ENCODE results near the gene SLC39A7.

The SLC39A7 gene

DNA sequence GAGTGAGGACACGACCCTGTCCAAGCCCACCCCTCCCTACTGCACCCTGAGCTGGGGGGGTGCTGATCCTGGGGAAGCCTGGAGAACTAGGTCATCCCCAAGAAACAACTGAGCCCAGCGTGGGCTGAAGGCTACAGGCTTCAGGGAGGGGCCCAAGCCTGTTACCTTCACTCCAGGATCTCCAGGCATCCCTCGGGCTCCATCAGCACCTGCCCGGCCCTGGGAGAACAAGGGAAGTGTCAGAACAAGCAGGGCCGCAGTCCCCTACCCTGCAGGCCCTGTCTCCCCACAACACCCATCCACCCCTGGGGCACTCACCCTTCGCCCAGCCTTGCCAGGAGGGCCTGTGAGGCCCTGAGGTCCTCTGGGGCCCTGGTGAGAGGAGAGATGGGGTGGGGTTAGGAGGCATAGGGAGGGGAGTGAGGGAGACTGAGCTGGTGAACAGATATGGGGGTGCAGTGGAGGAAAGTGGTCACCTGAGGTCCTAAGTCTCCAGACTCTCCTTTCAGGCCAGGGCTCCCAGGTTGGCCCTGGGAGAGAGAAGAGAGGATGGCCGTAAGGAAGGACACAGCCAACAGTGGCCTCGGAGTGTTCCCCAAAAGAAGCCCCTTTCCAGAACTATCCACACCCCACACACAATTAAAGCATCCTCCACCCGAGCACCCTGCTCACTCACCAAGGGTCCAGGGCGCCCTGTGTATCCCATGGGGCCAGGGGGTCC lies 21.8 kb upstream of the SLC39A7 start:
- H2AFZ ChIP-seq (ENCODE audit: low read length), result no peak overlapping the region
- H3K27me3 ChIP-seq (ENCODE audit: insufficient read depth, low read length, poor library complexity, severe bottlenecking), result peaks cover 56% of the 10 kb centered on the region
- no peak overlapping the region for H3K9ac ChIP-seq (ENCODE audit: low read depth, low read length, poor library complexity, severe bottlenecking)

DNA sequence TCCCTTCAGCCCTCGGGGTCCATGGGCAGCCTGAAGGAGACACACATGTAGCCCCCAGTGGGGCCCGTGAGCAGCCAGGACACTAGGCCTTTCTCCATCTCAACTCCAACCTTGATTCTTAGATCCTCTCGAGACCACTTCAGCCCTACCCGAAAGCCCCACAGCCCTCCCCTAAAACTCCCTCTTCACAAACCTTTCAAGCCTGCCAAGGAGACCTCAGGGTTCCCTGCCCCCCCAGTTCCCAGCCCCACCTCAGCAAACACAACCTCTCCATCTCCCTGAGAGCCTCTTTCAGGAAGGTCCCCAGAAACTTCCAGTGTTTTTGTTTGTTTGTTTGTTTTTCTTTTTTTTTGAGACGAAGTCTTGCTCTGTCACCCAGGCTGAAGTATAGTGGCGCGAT lies 19.5 kb upstream of the SLC39A7 start:
- TF ChIP-seq EZH2phosphoT487 (IDR thresholded peaks at IDR 0.05; ENCODE audit: borderline replicate concordance), result no peak
- TF ChIP-seq, protein P1, sequence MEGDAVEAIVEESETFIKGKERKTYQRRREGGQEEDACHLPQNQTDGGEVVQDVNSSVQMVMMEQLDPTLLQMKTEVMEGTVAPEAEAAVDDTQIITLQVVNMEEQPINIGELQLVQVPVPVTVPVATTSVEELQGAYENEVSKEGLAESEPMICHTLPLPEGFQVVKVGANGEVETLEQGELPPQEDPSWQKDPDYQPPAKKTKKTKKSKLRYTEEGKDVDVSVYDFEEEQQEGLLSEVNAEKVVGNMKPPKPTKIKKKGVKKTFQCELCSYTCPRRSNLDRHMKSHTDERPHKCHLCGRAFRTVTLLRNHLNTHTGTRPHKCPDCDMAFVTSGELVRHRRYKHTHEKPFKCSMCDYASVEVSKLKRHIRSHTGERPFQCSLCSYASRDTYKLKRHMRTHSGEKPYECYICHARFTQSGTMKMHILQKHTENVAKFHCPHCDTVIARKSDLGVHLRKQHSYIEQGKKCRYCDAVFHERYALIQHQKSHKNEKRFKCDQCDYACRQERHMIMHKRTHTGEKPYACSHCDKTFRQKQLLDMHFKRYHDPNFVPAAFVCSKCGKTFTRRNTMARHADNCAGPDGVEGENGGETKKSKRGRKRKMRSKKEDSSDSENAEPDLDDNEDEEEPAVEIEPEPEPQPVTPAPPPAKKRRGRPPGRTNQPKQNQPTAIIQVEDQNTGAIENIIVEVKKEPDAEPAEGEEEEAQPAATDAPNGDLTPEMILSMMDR (conservative IDR thresholded peaks at IDR 0.05; ENCODE audit: low read length), result no peak
- Histone ChIP-seq H3K79me2 (ENCODE audit: insufficient read depth, low read length) (no peaks in the 10 kb centered on the region), H4K20me1 (ENCODE audit: insufficient read depth, low read length, poor library complexity, severe bottlenecking) (no peaks in the 10 kb centered on the region), H3K9me2 (replicated peaks; ENCODE audit: low read depth, low read length) (no peaks in the 10 kb centered on the region), H3K4me2 (ENCODE audit: low read depth, low read length, poor library complexity, severe bottlenecking) (no peak overlapping the region), H2AFZ (ENCODE audit: low read length) (no peak overlapping the region), H3K27me3 (ENCODE audit: insufficient read depth, low read length, poor library complexity, severe bottlenecking) (peaks cover 70% of the 10 kb centered on the region), H3F3A (ENCODE audit: low read depth) (no peaks in the 10 kb centered on the region), H3K4me1 (ENCODE audit: insufficient read depth, low read length, poor library complexity, severe bottlenecking) (peaks cover 17% of the 10 kb centered on the region), H3K4me3 (ENCODE audit: low read length, poor library complexity, severe bottlenecking) (no peak overlapping the region), H3K9me3 (ENCODE audit: insufficient read depth, low read depth, low read length) (no peaks in the 10 kb centered on the region), H3K36me3 (ENCODE audit: insufficient read depth, low read length) (no peaks in the 10 kb centered on the region), H3K9ac (ENCODE audit: low read depth, low read length, poor library complexity, severe bottlenecking) (no peak overlapping the region)

More for the DNA sequence above, 21.8 kb upstream of the SLC39A7 start:
- Histone ChIP-seq H3K9me3 (ENCODE audit: insufficient read depth, low read depth, low read length) (no peaks in the 10 kb centered on the region), H3K9me2 (replicated peaks; ENCODE audit: low read depth, low read length) (no peaks in the 10 kb centered on the region), H3K4me2 (ENCODE audit: low read depth, low read length, poor library complexity, severe bottlenecking) (no peak overlapping the region), H4K20me1 (ENCODE audit: insufficient read depth, low read length, poor library complexity, severe bottlenecking) (no peaks in the 10 kb centered on the region), H3K4me1 (ENCODE audit: insufficient read depth, low read length, poor library complexity, severe bottlenecking) (peaks cover 11% of the 10 kb centered on the region), H3K79me2 (ENCODE audit: insufficient read depth, low read length) (no peaks in the 10 kb centered on the region), H3F3A (ENCODE audit: low read depth) (no peaks in the 10 kb centered on the region), H3K36me3 (ENCODE audit: insufficient read depth, low read length) (no peaks in the 10 kb centered on the region), H3K4me3 (ENCODE audit: low read length, poor library complexity, severe bottlenecking) (no peak overlapping the region)
- TF ChIP-seq, protein P1 (conservative IDR thresholded peaks at IDR 0.05; ENCODE audit: low read length), result no peak
- TF ChIP-seq EZH2phosphoT487 (IDR thresholded peaks at IDR 0.05; ENCODE audit: borderline replicate concordance), result no peak

DNA sequence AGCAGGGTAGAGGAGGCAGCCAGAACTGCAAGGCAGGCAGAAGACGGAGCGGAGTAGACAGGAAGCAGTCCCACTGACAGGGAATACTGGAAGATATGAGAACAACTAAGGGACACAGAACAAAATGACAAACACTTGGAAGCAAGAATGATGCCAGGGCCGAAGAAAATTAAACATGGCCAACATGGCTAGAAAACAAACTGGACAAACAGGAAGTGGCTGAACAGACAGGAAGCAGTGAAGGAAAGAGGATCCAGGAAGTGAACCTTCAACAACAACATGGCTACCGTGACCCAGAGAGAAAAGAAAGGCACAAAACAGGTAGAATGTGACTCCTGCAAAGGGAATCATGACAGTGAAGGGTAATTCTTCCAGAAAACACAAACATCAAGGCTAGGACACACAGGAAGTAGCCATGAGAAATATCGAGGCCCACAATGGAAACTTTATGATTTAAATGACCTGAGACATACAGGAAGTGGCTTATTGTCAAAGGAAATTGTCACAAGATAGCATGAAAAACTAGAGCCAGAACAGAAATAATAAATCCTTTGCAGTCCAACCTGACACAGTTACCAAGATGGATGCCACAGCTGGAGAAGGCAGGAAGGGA lies 17.5 kb upstream of the SLC39A7 start:
- Histone ChIP-seq H4K20me1 (ENCODE audit: insufficient read depth, low read length, poor library complexity, severe bottlenecking) (no peaks in the 10 kb centered on the region), H3K4me1 (ENCODE audit: insufficient read depth, low read length, poor library complexity, severe bottlenecking) (peaks cover 17% of the 10 kb centered on the region), H3K4me2 (ENCODE audit: low read depth, low read length, poor library complexity, severe bottlenecking) (peak overlapping the region; percentile 56), H3K27me3 (ENCODE audit: insufficient read depth, low read length, poor library complexity, severe bottlenecking) (peaks cover 82% of the 10 kb centered on the region), H3K36me3 (ENCODE audit: insufficient read depth, low read length) (no peaks in the 10 kb centered on the region), H3F3A (ENCODE audit: low read depth) (no peaks in the 10 kb centered on the region), H3K9me3 (ENCODE audit: insufficient read depth, low read depth, low read length) (no peaks in the 10 kb centered on the region), H3K9ac (ENCODE audit: low read depth, low read length, poor library complexity, severe bottlenecking) (no peak overlapping the region), H2AFZ (ENCODE audit: low read length) (peak overlapping the region; percentile 96), H3K9me2 (replicated peaks; ENCODE audit: low read depth, low read length) (no peaks in the 10 kb centered on the region), H3K79me2 (ENCODE audit: insufficient read depth, low read length) (no peaks in the 10 kb centered on the region), H3K4me3 (ENCODE audit: low read length, poor library complexity, severe bottlenecking) (peak overlapping the region; percentile 50)
- no peak for TF ChIP-seq EZH2phosphoT487 (IDR thresholded peaks at IDR 0.05; ENCODE audit: borderline replicate concordance)
- TF ChIP-seq, protein P1 (conservative IDR thresholded peaks at IDR 0.05; ENCODE audit: low read length), result no peak

Data from Loucy (cell line).